NCI-H1092 treated with DMSO at 0.1 percent for 48 hours (cell line): ENCODE measurements around the gene RAET1E.
"Not testable (repeated sequence)": the region's sequence is repeated elsewhere in the genome, so short reads cannot be mapped to it uniquely, and the experiment has no call there.

Experiments used
- DNase-seq: peaks from one replicate; lab custom pipeline; 2025; lab: John Stamatoyannopoulos, UW

Gene RAET1E

GRCh38 chr6:149909701-149910470, 12.0 kb upstream of the RAET1E start:
- no peak for DNase-seq

- not testable (repeated sequence) for DNase-seq
Measured at GRCh38 chr6:149908480-149908879, 10.6 kb upstream of the RAET1E start.

- no peak for DNase-seq
Measured at GRCh38 chr6:149907317-149907716, 9.4 kb upstream of the RAET1E start.

DNA sequence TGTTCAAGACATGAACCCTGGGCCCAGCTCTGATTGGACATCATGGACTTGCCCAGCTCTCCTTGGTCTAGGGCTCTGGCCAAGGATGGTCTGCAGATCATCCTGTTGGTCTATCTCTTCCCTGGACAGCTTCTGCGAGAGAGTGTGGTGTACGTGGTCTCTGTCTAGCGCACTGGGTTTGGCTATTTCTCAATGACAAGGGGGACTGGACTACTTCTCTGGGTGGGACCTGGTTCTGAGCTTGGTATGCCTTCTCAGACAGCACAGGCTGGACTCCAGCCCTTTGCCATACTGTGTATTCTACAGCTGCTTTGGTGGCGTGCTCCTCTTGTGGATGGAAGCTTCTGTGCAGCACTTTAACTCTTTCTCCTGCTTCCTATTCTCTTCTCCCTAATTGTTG, 8.5 kb upstream of the RAET1E start:
- DNase-seq, result no peak

GRCh38 chr6:149905911-149906371, 8.0 kb upstream of the RAET1E start:
- DNase-seq, result no peak

GRCh38 chr6:149905371-149905910, 7.5 kb upstream of the RAET1E start:
- no peak for DNase-seq

DNA sequence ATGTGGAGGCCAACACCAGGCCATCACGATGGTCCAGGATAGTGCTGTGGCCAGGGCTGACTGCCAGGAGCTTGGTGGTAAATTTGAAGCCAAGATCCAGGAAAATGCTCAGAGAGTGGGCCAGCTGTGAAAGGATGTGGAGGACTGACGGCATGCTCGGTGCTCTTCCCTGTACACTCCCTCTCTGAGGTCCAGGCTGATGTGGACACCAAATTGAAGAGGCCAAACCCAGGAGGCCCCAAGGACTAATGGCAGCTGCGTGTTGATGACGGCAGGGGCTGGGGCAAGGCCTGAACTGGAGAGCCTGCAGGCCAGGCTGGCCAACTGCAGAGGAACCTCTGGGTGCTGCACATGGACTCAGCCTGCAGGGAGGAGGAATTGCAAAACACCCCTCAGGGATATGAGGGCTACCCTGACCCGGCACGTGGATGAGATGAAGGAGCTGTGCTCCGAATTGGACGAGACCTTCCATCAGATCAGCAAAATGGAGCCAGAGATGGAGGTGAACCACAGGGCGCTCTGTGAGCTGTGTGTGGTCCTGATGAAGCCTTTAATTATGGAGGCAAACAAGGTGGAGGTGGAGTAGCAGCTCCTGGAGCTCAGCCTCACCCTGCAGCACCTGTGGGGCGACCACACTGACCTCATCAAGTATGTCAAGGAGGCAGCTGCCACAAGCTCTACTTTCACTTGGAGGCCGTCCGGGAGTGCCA, 6.9 kb upstream of the RAET1E start:
- DNase-seq, result no peak

- DNase-seq, result peak; percentile 37
Measured at GRCh38 chr6:149903938-149904611, 6.2 kb upstream of the RAET1E start.

GRCh38 chr6:149901444-149902140, 3.7 kb upstream of the RAET1E start:
- no peak for DNase-seq

DNA sequence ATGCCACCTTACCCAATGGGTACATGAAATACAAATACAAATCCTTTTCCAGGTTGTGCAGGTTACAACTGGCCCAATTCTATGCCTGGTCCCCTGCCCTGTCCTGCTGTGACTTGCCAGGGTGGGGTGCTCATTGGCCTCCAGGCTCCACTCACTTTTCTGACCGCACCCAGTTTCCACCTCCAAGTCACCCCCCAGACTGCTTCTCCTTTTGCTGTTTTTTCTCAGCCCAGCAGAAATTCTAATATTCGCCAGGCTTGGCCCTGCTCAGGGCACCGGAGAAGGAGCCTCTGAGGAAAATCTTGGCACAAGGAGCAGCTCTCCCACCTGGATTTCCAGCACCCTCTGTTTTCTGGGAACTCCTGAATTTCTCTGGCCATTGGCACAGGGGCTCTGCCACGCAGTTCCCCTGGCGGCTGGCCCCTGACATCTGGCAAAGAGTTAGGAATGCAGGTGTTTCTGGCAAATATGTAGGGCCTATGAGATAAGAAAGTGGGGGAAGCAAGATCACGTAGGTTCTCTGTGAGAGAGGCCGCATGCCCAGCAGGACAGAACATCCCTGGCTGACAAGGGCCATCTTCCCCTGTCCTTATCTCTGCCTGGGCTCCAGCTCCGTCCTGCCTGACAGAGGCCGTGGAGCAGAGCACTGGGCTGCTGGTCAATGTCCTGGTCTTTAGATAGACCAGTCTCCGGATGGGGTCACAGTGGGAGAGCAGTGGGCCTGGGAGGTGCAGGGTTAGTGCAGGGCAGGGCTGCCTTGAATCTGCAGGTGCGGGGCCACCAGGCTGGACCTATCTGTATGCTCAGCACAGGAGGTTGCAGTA, 2.9 kb upstream of the RAET1E start:
- DNase-seq, result no peak

DNA sequence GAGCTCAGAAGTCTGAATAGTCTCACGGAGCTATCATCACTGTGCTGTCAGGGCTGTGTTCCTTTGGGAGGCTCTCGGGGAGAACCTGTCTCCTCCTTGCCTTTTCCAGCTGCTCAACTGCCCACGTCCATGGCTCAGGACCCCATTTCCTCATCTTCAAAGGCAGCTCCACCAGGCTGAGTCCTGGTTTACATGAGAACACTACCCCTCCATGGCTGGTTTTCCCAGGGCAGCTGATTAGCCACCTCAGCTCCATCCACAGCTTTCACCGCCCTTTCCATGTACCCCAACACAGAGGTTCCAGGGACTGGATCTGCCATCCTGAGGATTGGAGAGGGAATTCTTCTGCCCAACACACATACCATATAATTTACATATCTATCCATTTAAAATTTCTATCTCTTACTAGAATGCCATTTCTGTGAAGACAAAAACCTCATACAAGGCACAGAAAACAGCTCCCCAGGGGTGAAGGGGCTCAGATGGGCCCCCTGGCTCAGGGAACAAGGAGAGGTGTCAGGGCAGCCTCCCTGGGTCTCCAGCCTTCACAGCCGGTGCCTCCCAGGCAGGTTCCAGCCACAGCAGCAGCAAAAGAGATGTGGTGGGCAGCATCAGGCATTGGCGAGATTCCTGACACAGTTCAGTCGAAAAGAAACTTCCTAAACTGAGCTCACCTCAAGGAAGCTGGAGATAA, 2.2 kb upstream of the RAET1E start:
- no peak for DNase-seq

DNA sequence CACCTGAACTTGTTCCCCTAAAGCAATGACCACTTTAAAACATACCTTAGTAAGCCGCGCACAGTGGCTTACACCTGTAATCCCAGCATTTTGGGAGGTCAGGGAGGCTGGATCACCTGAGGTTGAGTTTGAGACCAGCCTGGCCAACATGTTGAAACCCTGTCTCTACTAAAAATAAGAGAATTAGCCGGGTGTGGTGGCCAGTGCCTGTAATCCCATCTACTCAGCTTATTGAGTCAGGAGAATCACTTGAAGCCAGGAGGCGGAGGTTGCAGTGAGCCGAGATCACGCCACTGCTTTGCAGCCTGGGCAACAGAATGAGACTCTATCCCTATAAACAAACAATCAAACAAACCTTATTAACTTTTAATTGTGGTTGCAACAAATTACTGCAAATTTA, 1.6 kb upstream of the RAET1E start:
- DNase-seq, result no peak

- no peak for DNase-seq
Measured at GRCh38 chr6:149898966-149899365, 1.1 kb upstream of the RAET1E start.

- no peak for DNase-seq
Measured at GRCh38 chr6:149897015-149897697, 757 bp downstream of the RAET1E start.

GRCh38 chr6:149896491-149896890, 1.4 kb downstream of the RAET1E start:
- no peak for DNase-seq

- peak; percentile 10 for DNase-seq
Measured at GRCh38 chr6:149895833-149896271, 2.1 kb downstream of the RAET1E start.

- DNase-seq, result no peak
Measured at GRCh38 chr6:149895048-149895590, 2.8 kb downstream of the RAET1E start.

GRCh38 chr6:149891864-149892263, 6.0 kb downstream of the RAET1E start:
- not testable (repeated sequence) for DNase-seq

GRCh38 chr6:149891259-149891658, 6.7 kb downstream of the RAET1E start:
- no peak for DNase-seq
